H1 (cell line): ENCODE results near the gene FMO5. TPM values are rescaled to one million over a fixed set of nuclear protein-coding genes. Genes with fewer than 3 reads are reported as not detected.

Source experiments
- CTCF ChIA-PET: fragments of 300-600 bp; sonication (Branson Sonifier 250); formaldehyde crosslinking; loops from one replicate; lab custom pipeline; 2021; ENCODE audit not compliant: partially characterized antibody; lab: Charles Lee
- POLR2A ChIA-PET: fragments of 300-600 bp; sonication (Branson Sonifier 250); formaldehyde crosslinking; loops from one replicate; lab custom pipeline; 2021; ENCODE audit warnings: inconsistent platforms; ENCODE audit not compliant: partially characterized antibody; lab: Charles Lee
- DNase-seq, 2 experiments: peaks; one replicate each; pipeline versions ENCODE4 v3.0.0 to v3.0.0-alpha.2; 2010 to 2022; ENCODE audit warnings: low spot score in 2 of 2, low read depth in 1 of 2, mixed read lengths in 1 of 2
- FAIRE-seq: peaks from 2 replicates; lab custom pipeline; 2011; peaks lifted over from hg19 to GRCh38; lab: Jason Lieb, UNC
- H2AFZ ChIP-seq: 2 replicates; pipeline ENCODE4 v1.8.1; 2012; ENCODE audit warnings: low read length, inconsistent platforms
- H2AK5ac ChIP-seq: 2 replicates; pipeline ENCODE4 v1.6.1; 2013; ENCODE audit warnings: low read depth, low read length
- H2BK120ac ChIP-seq: replicated peaks from 2 replicates; pipeline ENCODE3; 2013; ENCODE audit warnings: low read depth, low read length, inconsistent platforms
- H2BK12ac ChIP-seq: 2 replicates; pipeline ENCODE4 v1.6.1; 2013; ENCODE audit warnings: low read depth, low read length
- H2BK15ac ChIP-seq: 2 replicates; pipeline ENCODE4 v1.6.1; 2013; ENCODE audit warnings: low read length
- H2BK20ac ChIP-seq: 2 replicates; pipeline ENCODE4 v1.6.1; 2013; ENCODE audit warnings: low read length
- H2BK5ac ChIP-seq: 2 replicates; pipeline ENCODE4 v1.6.1; 2013; ENCODE audit warnings: low read depth, low read length
- H3K14ac ChIP-seq: 2 replicates; pipeline ENCODE4 v1.6.1; 2013; ENCODE audit warnings: inconsistent platforms; ENCODE audit not compliant: insufficient read length
- H3K18ac ChIP-seq: 2 replicates; pipeline ENCODE4 v1.6.1; 2013; ENCODE audit warnings: low read length; ENCODE audit errors: extremely low read depth
- H3K23ac ChIP-seq: 2 replicates; pipeline ENCODE4 v1.6.1; 2013; ENCODE audit warnings: inconsistent platforms; ENCODE audit not compliant: insufficient read length
- H3K23me2 ChIP-seq: 2 replicates; pipeline ENCODE4 v1.6.1; 2013; ENCODE audit warnings: low read depth, low read length
- H3K27ac ChIP-seq: 2 replicates; pipeline ENCODE4 v1.6.1; 2011; ENCODE audit warnings: low read depth, low read length, inconsistent platforms
- H3K27me3 ChIP-seq, 4 experiments: replicated peaks in 1 of 4; 1 replicate in 1 of 4; 2 replicates in 3 of 4; pipeline versions ENCODE4 v1.6.1 to v1.8.1; 2011 to 2013; ENCODE audit warnings: low read length in 3 of 4, mild to moderate bottlenecking in 3 of 4, inconsistent platforms in 2 of 4, mixed read lengths in 2 of 4, moderate library complexity in 1 of 4; ENCODE audit not compliant: control insufficient read depth in 3 of 4, insufficient read depth in 3 of 4; ENCODE audit errors: extremely low read depth in 1 of 4
- H3K36me3 ChIP-seq, 4 experiments: 2 replicates each; pipeline versions ENCODE4 v1.6.1 to v1.8.1; 2011 to 2013; ENCODE audit warnings: mild to moderate bottlenecking in 4 of 4, low read length in 3 of 4, moderate library complexity in 2 of 4, control low read depth in 1 of 4, inconsistent platforms in 1 of 4; ENCODE audit not compliant: insufficient read depth in 4 of 4, control insufficient read depth in 2 of 4
- H3K4ac ChIP-seq: replicated peaks from 2 replicates; pipeline ENCODE3; 2013; ENCODE audit warnings: low read length, low read depth, mixed read lengths, inconsistent platforms; ENCODE audit not compliant: insufficient read length
- H3K4me1 ChIP-seq, 4 experiments: replicated peaks in 1 of 4; 1 replicate in 1 of 4; 2 replicates in 3 of 4; pipeline versions ENCODE4 v1.6.1 to v1.8.1; 2011 to 2013; ENCODE audit warnings: low read length in 3 of 4, inconsistent platforms in 2 of 4, mixed read lengths in 1 of 4; ENCODE audit not compliant: insufficient read depth in 4 of 4, control insufficient read depth in 3 of 4
- H3K4me2 ChIP-seq, 2 experiments: 2 replicates each; pipeline versions ENCODE4 v1.6.1 to v1.8.1; 2011 to 2013; ENCODE audit warnings: low read depth in 2 of 2, low read length in 2 of 2, control low read depth in 1 of 2, inconsistent platforms in 1 of 2, mild to moderate bottlenecking in 1 of 2; ENCODE audit not compliant: insufficient read depth in 1 of 2
- H3K4me3 ChIP-seq, 4 experiments: fragments of 200-600, 300-600 bp in 1 of 4; sonication (generic), shearing (Covaris generic), sonication (Bioruptor Twin) in 1 of 4; 2 replicates each; pipeline versions ENCODE4 v1.5.1 to v1.8.1; 2011 to 2016; ENCODE audit warnings: low read length in 4 of 4, low read depth in 3 of 4, control low read depth in 2 of 4, inconsistent platforms in 2 of 4, mild to moderate bottlenecking in 2 of 4, mixed read lengths in 1 of 4, moderate library complexity in 1 of 4; ENCODE audit not compliant: insufficient read depth in 2 of 4; ENCODE audit errors: extremely low read depth in 1 of 4
- H3K56ac ChIP-seq: replicated peaks from 2 replicates; pipeline ENCODE3; 2013; ENCODE audit warnings: low read depth, mild to moderate bottlenecking, mixed read lengths, low read length, inconsistent platforms; ENCODE audit not compliant: insufficient read length
- H3K79me1 ChIP-seq: 2 replicates; pipeline ENCODE4 v1.6.1; 2013; ENCODE audit warnings: low read depth, low read length, control low read depth
- H3K79me2 ChIP-seq, 2 experiments: 2 replicates each; pipeline versions ENCODE4 v1.6.1 to v1.8.1; 2012 to 2013; ENCODE audit warnings: low read length in 2 of 2, mild to moderate bottlenecking in 2 of 2, inconsistent platforms in 1 of 2; ENCODE audit not compliant: insufficient read depth in 2 of 2, control insufficient read depth in 1 of 2
- H3K9ac ChIP-seq, 4 experiments: replicated peaks in 1 of 4; 1 replicate in 1 of 4; 2 replicates in 3 of 4; pipeline versions ENCODE4 v1.6.1 to v1.8.1; 2011 to 2013; ENCODE audit warnings: low read depth in 3 of 4, low read length in 3 of 4, control low read depth in 2 of 4, mild to moderate bottlenecking in 2 of 4, moderate library complexity in 2 of 4, inconsistent platforms in 1 of 4; ENCODE audit errors: extremely low read depth in 1 of 4
- H3K9me3 ChIP-seq, 2 experiments: 2 replicates each; pipeline versions ENCODE4 v1.6.1 to v1.8.1; 2012 to 2013; ENCODE audit warnings: mild to moderate bottlenecking in 2 of 2, moderate library complexity in 2 of 2, control low read depth in 1 of 2, inconsistent platforms in 1 of 2, low read depth in 1 of 2, low read length in 1 of 2, mixed read lengths in 1 of 2; ENCODE audit not compliant: insufficient read depth in 2 of 2
- H4K20me1 ChIP-seq, 2 experiments: replicated peaks in 1 of 2; 2 replicates each; pipeline versions ENCODE3 to v1.8.1; 2011 to 2013; ENCODE audit warnings: inconsistent platforms in 2 of 2, low read length in 2 of 2, mild to moderate bottlenecking in 1 of 2; ENCODE audit not compliant: insufficient read depth in 2 of 2, control insufficient read depth in 1 of 2
- H4K5ac ChIP-seq: 2 replicates; pipeline ENCODE4 v1.6.1; 2013; ENCODE audit warnings: low read length, low read depth, mixed read lengths, inconsistent platforms; ENCODE audit not compliant: insufficient read length
- H4K8ac ChIP-seq: 2 replicates; pipeline ENCODE4 v1.8.0; 2013; ENCODE audit warnings: mild to moderate bottlenecking, moderate library complexity, low read length, inconsistent platforms; ENCODE audit not compliant: insufficient read depth; ENCODE audit errors: extremely low read depth
- H4K91ac ChIP-seq: replicated peaks from 2 replicates; pipeline ENCODE3; 2013; ENCODE audit warnings: low read length, mixed read lengths, inconsistent platforms; ENCODE audit not compliant: insufficient read length
- BACH1 ChIP-seq: IDR thresholded peaks from 2 replicates; pipeline ENCODE4 v1.6.1; 2012; ENCODE audit warnings: low read length, improper control_type of control experiment
- BCL11A ChIP-seq, 2 experiments: IDR thresholded peaks; one replicate each; pipeline ENCODE4 v1.6.1; 2011; ENCODE audit warnings: low read depth in 2 of 2, low read length in 2 of 2, mild to moderate bottlenecking in 2 of 2
- CHD1 ChIP-seq: IDR thresholded peaks from 2 replicates; pipeline ENCODE4 v1.6.1; 2012; ENCODE audit warnings: low read depth, low read length, improper control_type of control experiment
- KDM4A ChIP-seq: IDR thresholded peaks from one replicate; pipeline ENCODE4 v1.7.1; 2012; ENCODE audit warnings: low read depth, mild to moderate bottlenecking, moderate library complexity, low read length, inconsistent platforms; ENCODE audit not compliant: severe bottlenecking
- MAFK ChIP-seq: IDR thresholded peaks from 2 replicates; pipeline ENCODE4 v1.6.1; 2012; ENCODE audit warnings: low read depth, mild to moderate bottlenecking, improper control_type of control experiment, low read length
- POU5F1 ChIP-seq: IDR thresholded peaks from 2 replicates; pipeline ENCODE4 v1.6.1; 2011; ENCODE audit warnings: low read depth, mild to moderate bottlenecking, low read length, moderate library complexity
- SIN3A ChIP-seq, 2 experiments: IDR thresholded peaks in 1 of 2; conservative IDR thresholded peaks in 1 of 2; 2 replicates each; pipeline ENCODE4 v1.6.1; 2011 to 2012; ENCODE audit warnings: low read length in 2 of 2, improper control_type of control experiment in 1 of 2, low read depth in 1 of 2, mild to moderate bottlenecking in 1 of 2
- SIRT6 ChIP-seq: IDR thresholded peaks from one replicate; pipeline ENCODE4 v1.7.1; 2012; ENCODE audit warnings: low read length, inconsistent platforms
- WGBS, 2 experiments: shearing (Covaris generic) in 1 of 2; methylation state at CpG; one replicate each; pipeline versions ENCODE4 v1.1.6 to v1.1.7; 2013 to 2015; ENCODE audit warnings: low lambda C conversion rate in 2 of 2, mixed read lengths in 2 of 2, inconsistent platforms in 1 of 2, low coverage in 1 of 2, missing lambda C conversion rate in 1 of 2; ENCODE audit not compliant: insufficient replicate concordance in 2 of 2, insufficient coverage in 1 of 2, insufficient read length in 1 of 2; ENCODE audit errors: extremely low coverage in 1 of 2, missing lambda C conversion rate in 1 of 2; 5-methylcytosine and 5-hydroxymethylcytosine counted together
- polyA plus RNA-seq, 7 experiments: library from polyadenylated mRNA; depleted of rRNA in 3 of 7; stranded (reverse) in 5 of 7; unstranded in 2 of 7; fragments of >200 nt in 5 of 7; fragments of 200-250 nt in 2 of 7; gene quantifications; 1 replicate in 5 of 7; 2 replicates in 1 of 7; 4 replicates in 1 of 7; pipeline versions ENCODE4 v1.2.1 to v1.2.3, GENCODE V29; 2011 to 2013; ENCODE audit warnings: missing spikeins in 2 of 7, mixed read lengths in 2 of 7
- total RNA-seq: library from RNA; stranded (reverse); fragmentation: NEBNext Ultra II Directional; extraction: Animal tissue kit (Norgen Biotek cat#: 25700); gene quantifications from 2 replicates; pipeline ENCODE4 v1.2.1, GENCODE V29; 2021

FMO5 gene
- total and polyA plus RNA-seq, 2 of the 8 experiments (the other 6 are each of a cell fraction or from before 2014, with no cell fraction given): 0.27 to 0.34 TPM

DNA sequence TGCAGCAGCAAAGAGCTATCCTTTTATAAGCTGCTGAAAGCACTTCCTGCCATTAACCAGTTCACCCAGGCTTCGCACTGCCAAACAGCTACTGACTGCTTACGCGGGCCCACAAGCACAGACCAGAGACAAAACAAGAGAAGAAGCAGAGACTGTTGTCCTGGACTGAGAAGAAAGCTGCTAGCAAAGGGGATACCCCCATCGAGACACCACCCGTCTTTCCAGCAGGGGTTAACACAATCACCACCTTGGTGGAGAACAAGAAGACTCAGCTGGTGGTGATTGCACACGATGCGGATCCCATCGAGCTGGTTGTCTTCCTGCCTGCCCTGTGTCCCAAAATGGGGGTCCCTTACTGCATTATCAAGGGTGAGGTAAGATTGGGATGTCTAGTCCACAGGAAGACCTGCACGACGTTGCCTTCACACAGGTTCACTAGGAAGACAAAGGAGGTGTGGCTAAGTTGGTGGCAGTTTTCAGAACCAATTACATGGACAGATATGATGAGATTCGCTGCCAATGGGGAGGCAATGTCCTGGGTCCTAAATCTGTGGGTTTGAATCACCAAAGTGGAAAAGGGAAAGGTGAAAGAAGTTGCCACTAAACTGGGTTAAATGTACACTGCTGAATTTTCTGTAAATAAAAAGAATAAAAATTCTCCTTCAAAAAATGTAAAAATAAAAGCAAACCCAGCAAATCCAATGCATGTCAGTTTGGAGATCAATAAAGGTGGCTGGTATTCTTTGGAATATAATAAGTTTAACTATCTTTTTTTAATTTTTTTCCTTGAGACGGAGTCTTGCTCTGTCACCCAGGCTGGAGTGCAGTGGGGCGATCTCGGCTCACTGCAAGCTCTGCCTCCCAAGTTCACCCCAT lies 1.2 kb downstream of the FMO5 start:
- FAIRE-seq (no peak), DNase-seq (no peak)
- H3K79me2 ChIP-seq: no peaks in the 10 kb centered on the region
- TF ChIP-seq KDM4A: no peak
- TF ChIP-seq POU5F1: no peak
- TF ChIP-seq BACH1: no peak
- no peak for TF ChIP-seq BCL11A (IDR thresholded peaks at IDR 0.05; ENCODE audit: low read depth in 2 of 2, low read length in 2 of 2)
- TF ChIP-seq SIRT6: no peak
- no peak for TF ChIP-seq CHD1
- no peak for TF ChIP-seq MAFK
- TF ChIP-seq SIN3A (conservative IDR thresholded peaks at IDR 0.05 in 1 of 2, IDR thresholded peaks at IDR 0.05 in 1 of 2; ENCODE audit: low read depth in 1 of 2, low read length in 2 of 2): no peak
- no peak overlapping the region for H3K14ac ChIP-seq
- H3K79me1 ChIP-seq: no peaks in the 10 kb centered on the region
- no peak overlapping the region for H4K8ac ChIP-seq
- no peak overlapping the region for H3K18ac ChIP-seq
- H3K4ac ChIP-seq: no peak overlapping the region
- H3K4me3 ChIP-seq: no peak overlapping the region
- CTCF ChIA-PET: interaction anchor here (1.2 to 2.5 kb wide), 4 partner anchors 8 to 51 kb away, joined by 3 to 10 read pairs (median 7); partner anchors contain the start of gene CHD1L
- POLR2A ChIA-PET: interaction anchor here (0.7 to 4.7 kb wide), 3 partner anchors 17 to 139 kb away, joined by 3 to 19 read pairs (median 4); no protein-coding TSS in a partner anchor
- H2BK12ac ChIP-seq: no peak overlapping the region; the same call in 1 of the 2 replicates
- WGBS, 2 experiments: 83% methylated on average over 14 of the region's 14 CpGs; no CpG with 5 or more reads in 1 of the 2 experiments
- no peak overlapping the region for H2AK5ac ChIP-seq
- no peaks in the 10 kb centered on the region for H3K9me3 ChIP-seq
- H3K36me3 ChIP-seq: no peaks in the 10 kb centered on the region
- no peak overlapping the region for H2BK5ac ChIP-seq
- no peak overlapping the region for H2BK20ac ChIP-seq
- no peak overlapping the region for H3K56ac ChIP-seq
- H2BK15ac ChIP-seq: no peak overlapping the region
- H3K23me2 ChIP-seq: peaks cover 7% of the 10 kb centered on the region; the same call in 1 of the 2 replicates
- H3K4me2 ChIP-seq: peak overlapping the region; percentile 22 to 95; a peak in 2 of 4 replicates
- peaks cover 0 to 6% (median 4%) of the 10 kb centered on the region in 4 experiments; a peak in 4 of 7 replicates for H3K4me1 ChIP-seq
- H2AFZ ChIP-seq: 0 out of 2 replicates have a peak overlapping the region, but pooled peaks have one; percentile 52
- H3K23ac ChIP-seq: no peak overlapping the region
- H4K20me1 ChIP-seq: no peaks in the 10 kb centered on the region
- no peak overlapping the region for H4K91ac ChIP-seq
- no peak overlapping the region for H3K27ac ChIP-seq
- H4K5ac ChIP-seq: no peak overlapping the region
- no peak overlapping the region for H2BK120ac ChIP-seq
- H3K9ac ChIP-seq: peak overlapping the region in 1 of 4 experiments; percentile 30; a peak in 1 of 7 replicates
- peaks cover 0 to 3% (median 0%) of the 10 kb centered on the region in 4 experiments; a peak in 2 of 7 replicates for H3K27me3 ChIP-seq
